OCI-LY7 (cell line): ENCODE results near the gene DOK1. TPM values are rescaled to one million over a fixed set of nuclear protein-coding genes. Genes with fewer than 3 reads are reported as not detected.

Experiments
- Bru-seq: library from RNA; stranded (reverse); fragments of 400-500 nt; gene quantifications from one replicate; lab custom pipeline; 2021; lab: Mats Ljungman, UMichigan
- BruChase-seq, 2 experiments: library from RNA; stranded (reverse); fragments of 400-500 nt; gene quantifications; one replicate each; lab custom pipeline; 2021; lab: Mats Ljungman, UMichigan
- BruUV-seq: library from RNA; stranded (reverse); fragments of 400-500 nt; replicated peaks from 2 replicates; lab custom pipeline; 2021; lab: Mats Ljungman, UMichigan
- CTCF ChIA-PET: fragments of 300-600 bp; sonication (Branson Sonifier 250); formaldehyde crosslinking; loops from one replicate; lab custom pipeline; 2022; ENCODE audit warnings: antibody characterized with exemption; ENCODE audit not compliant: unreplicated experiment; lab: Charles Lee
- POLR2A ChIA-PET: fragments of 300-600 bp; sonication (Branson Sonifier 250); formaldehyde crosslinking; loops from one replicate; lab custom pipeline; 2022; ENCODE audit warnings: antibody characterized with exemption; lab: Charles Lee
- DNase-seq: peaks from one replicate; pipeline ENCODE4 v3.0.0-alpha.2; 2015; ENCODE audit warnings: low spot score
- H2AFZ ChIP-seq: fragments of 200-600 bp; sonication (generic), shearing (Covaris generic); 2 replicates; pipeline ENCODE4 v1.6.1; 2014; ENCODE audit warnings: mild to moderate bottlenecking, antibody characterized with exemption, low read length, moderate library complexity
- H3K27ac ChIP-seq: fragments of 200-600 bp; sonication (generic); 2 replicates; pipeline ENCODE4 v1.5.1; 2014; ENCODE audit warnings: mixed run types, low read depth, mild to moderate bottlenecking, moderate library complexity, low read length, inconsistent platforms; ENCODE audit not compliant: poor library complexity, severe bottlenecking
- H3K36me3 ChIP-seq: fragments of 200-600 bp; sonication (generic); 2 replicates; pipeline ENCODE4 v1.6.1; 2014; ENCODE audit warnings: mild to moderate bottlenecking, antibody characterized with exemption, low read length, moderate library complexity, mixed read lengths; ENCODE audit not compliant: insufficient read depth
- H3K4me1 ChIP-seq: fragments of 200-600 bp; sonication (generic); 2 replicates; pipeline ENCODE4 v1.5.1; 2014; ENCODE audit warnings: mild to moderate bottlenecking, low read length; ENCODE audit not compliant: insufficient read depth, poor library complexity, severe bottlenecking
- H3K4me2 ChIP-seq: fragments of 200-600 bp; sonication (generic); 2 replicates; pipeline ENCODE4 v1.6.1; 2014; ENCODE audit warnings: mild to moderate bottlenecking, low read length
- H3K4me3 ChIP-seq: fragments of 200-600 bp; sonication (generic); 2 replicates; pipeline ENCODE4 v1.5.1; 2014; ENCODE audit warnings: mild to moderate bottlenecking, low read depth, low read length; ENCODE audit not compliant: poor library complexity, severe bottlenecking
- H3K79me2 ChIP-seq: fragments of 200-600 bp; sonication (generic); 2 replicates; pipeline ENCODE4 v1.6.1; 2016; ENCODE audit warnings: low read depth, mild to moderate bottlenecking, low read length, moderate library complexity, mixed read lengths; ENCODE audit not compliant: insufficient read depth
- H3K9me2 ChIP-seq: fragments of 200-600 bp; sonication (generic); 2 replicates; pipeline ENCODE4 v1.6.1; 2016; ENCODE audit warnings: mild to moderate bottlenecking, low read length, mixed read lengths; ENCODE audit not compliant: insufficient read depth
- H3K9me3 ChIP-seq: fragments of 200-600 bp; sonication (generic); 2 replicates; pipeline ENCODE4 v1.6.1; 2014; ENCODE audit warnings: mild to moderate bottlenecking, mixed run types, low read length, mixed read lengths
- H4K20me1 ChIP-seq: fragments of 200-600 bp; sonication (generic); 2 replicates; pipeline ENCODE4 v1.6.1; 2014; ENCODE audit warnings: mild to moderate bottlenecking, antibody characterized with exemption, low read length, moderate library complexity, mixed read lengths; ENCODE audit not compliant: insufficient read depth
- CTCF ChIP-seq: fragments of 200-600 bp; sonication (generic); conservative IDR thresholded peaks from 2 replicates; pipeline ENCODE4 v1.5.1; 2014; ENCODE audit warnings: mild to moderate bottlenecking, antibody characterized with exemption, low read length, moderate library complexity, mixed read lengths
- EZH2phosphoT487 ChIP-seq: fragments of 200-600 bp; sonication (generic); IDR thresholded peaks from 2 replicates; pipeline ENCODE4 v1.6.1; 2018; ENCODE audit warnings: low read depth, borderline replicate concordance, mild to moderate bottlenecking, mixed run types, antibody characterized with exemption, low read length, moderate library complexity, mixed read lengths
- intact Hi-C: fragments of 100-400 bp; cut with micrococcal nuclease; formaldehyde crosslinking; loops from one replicate; pipeline ENCODE4 v1.10.0; 2022; ENCODE audit not compliant: unreplicated experiment
- long read RNA-seq: library from polyadenylated mRNA; stranded (forward); transcript quantifications from one replicate; pipeline ENCODE4 v2.0.0, GENCODE V29; 2022
- total RNA-seq, 2 experiments: library from RNA; depleted of rRNA in 1 of 2; stranded (reverse); fragments of >200 nt in 1 of 2; shearing (Covaris generic) in 1 of 2; gene quantifications; 2 replicates each; pipeline ENCODE4 v1.2.3, GENCODE V29; 2014 to 2022

The DOK1 gene
- total RNA-seq (2014; rRNA removed; shearing (Covaris generic)), result 13.4 and 19.3 TPM in 2 replicates
- 9.5 and 9.7 TPM in 2 replicates for total RNA-seq (2022)
- percentile 31 among the genes with signal in this experiment for Bru-seq, nascent RNA
- percentile 26 among the genes with signal in this experiment for BruChase-seq, experiment 1, labeled RNA remaining after a 6-hour chase
- percentile 38 among the genes with signal in this experiment for BruChase-seq, experiment 2, labeled RNA remaining after a 2-hour chase
- long read RNA-seq, transcript DOK1-201 (5 exons, 2,555 nt), result major isoform, 10 of 18 reads
- long read RNA-seq, partial matches to known transcripts, result 2 of 18 reads
- long read RNA-seq, other reads (novel, unspliced or antisense), result 4 of 18 reads

GRCh38 chr2:74553892-74554819 lies at the start of gene DOK1, which contains the start of gene LOXL3:
DOK1 (plus strand) TSS chr2:74554720; CDS start chr2:74554755, 35 bp downstream.
LOXL3 (minus strand) TSS chr2:74553942; CDS start chr2:74552634, 1,308 bp downstream.
- peaks cover 13% of the 10 kb centered on the region for H3K4me1 ChIP-seq
- intact Hi-C loops, result no loop called here
- H3K27ac ChIP-seq, result no peak within 1 kb of the TSS
- H3K9me3 ChIP-seq, result no peaks in the 10 kb centered on the region
- H4K20me1 ChIP-seq, result no peaks in the 10 kb centered on the region
- ChIA-PET POLR2A (interaction anchor here (0.7 kb wide), 1 partner anchor 24 kb away, joined by 3 read pairs; no protein-coding TSS in a partner anchor), CTCF (interaction anchor here (0.6 kb wide), 1 partner anchor 97 kb away, joined by 17 read pairs; no protein-coding TSS in a partner anchor)
- no TSS peak for BruUV-seq
- H2AFZ ChIP-seq, result peak within 1 kb of the TSS; percentile 95
- no peaks in the 10 kb centered on the region for H3K36me3 ChIP-seq
- H3K4me3 ChIP-seq, result peak within 1 kb of the TSS; percentile 94
- no peaks in the 10 kb centered on the region for H3K79me2 ChIP-seq
- H3K9me2 ChIP-seq, result no peaks in the 10 kb centered on the region
- DNase-seq, result peak; percentile 78
- TF ChIP-seq EZH2phosphoT487 (no peak), CTCF (no peak)
- peak within 1 kb of the TSS; percentile 80 for H3K4me2 ChIP-seq

- no TSS peak for BruUV-seq
- Histone ChIP-seq H2AFZ (no peak overlapping the region), H3K79me2 (peaks cover 5% of the 10 kb centered on the region; the same call in 1 of the 2 replicates), H4K20me1 (no peaks in the 10 kb centered on the region), H3K4me3 (no peak overlapping the region), H3K9me2 (no peaks in the 10 kb centered on the region), H3K27ac (no peak overlapping the region), H3K9me3 (no peaks in the 10 kb centered on the region), H3K36me3 (peaks cover 15% of the 10 kb centered on the region), H3K4me1 (peaks cover 25% of the 10 kb centered on the region), H3K4me2 (peak overlapping the region; percentile 96)
- no peak for DNase-seq
- no peak for TF ChIP-seq CTCF
- no peak for TF ChIP-seq EZH2phosphoT487
- ChIA-PET CTCF (no interaction called here), POLR2A (interaction anchor here (1.0 kb wide), 1 partner anchor 73 kb away, joined by 3 read pairs; no protein-coding TSS in a partner anchor)
- intact Hi-C loops, result no loop called here
Observed at GRCh38 chr2:74505448-74506246, 48.9 kb upstream of the DOK1 start.
